H9 (cell line): ENCODE results near the gene MON1A. TPM values are rescaled to one million over a fixed set of nuclear protein-coding genes. Genes with fewer than 3 reads are reported as not detected.

Source experiments
- DNase-seq: peaks from one replicate; pipeline ENCODE4 v3.0.0-alpha.2; 2017
- H2AFZ ChIP-seq: one replicate; pipeline ENCODE4 v1.6.1; 2013; ENCODE audit warnings: mild to moderate bottlenecking, low read length, control low read depth, moderate library complexity
- H2AK5ac ChIP-seq: 2 replicates; pipeline ENCODE4 v1.6.1; 2013; ENCODE audit warnings: low read length, control low read depth, mixed read lengths; ENCODE audit not compliant: insufficient read length
- H2BK120ac ChIP-seq: one replicate; pipeline ENCODE4 v1.6.1; 2013; ENCODE audit warnings: low read depth, mild to moderate bottlenecking, low read length, control low read depth, inconsistent platforms; ENCODE audit not compliant: poor library complexity, severe bottlenecking
- H2BK12ac ChIP-seq: 2 replicates; pipeline ENCODE4 v1.6.1; 2013; ENCODE audit warnings: low read length, control low read depth, mixed read lengths, low read depth; ENCODE audit not compliant: insufficient read length
- H2BK15ac ChIP-seq: 2 replicates; pipeline ENCODE4 v1.6.1; 2013; ENCODE audit warnings: low read depth, low read length, control low read depth
- H2BK20ac ChIP-seq: one replicate; pipeline ENCODE4 v1.6.1; 2013; ENCODE audit warnings: low read depth, mild to moderate bottlenecking, low read length, control low read depth, inconsistent platforms; ENCODE audit not compliant: poor library complexity, severe bottlenecking
- H2BK5ac ChIP-seq: 2 replicates; pipeline ENCODE4 v1.6.1; 2013; ENCODE audit warnings: low read length, control low read depth, mixed read lengths; ENCODE audit not compliant: insufficient read length
- H3K14ac ChIP-seq: 2 replicates; pipeline ENCODE4 v1.6.1; 2013; ENCODE audit warnings: low read length, control low read depth; ENCODE audit not compliant: insufficient read depth
- H3K18ac ChIP-seq: 2 replicates; pipeline ENCODE4 v1.6.1; 2013; ENCODE audit warnings: low read depth, mild to moderate bottlenecking, mixed read lengths, low read length, control low read depth; ENCODE audit not compliant: insufficient read length
- H3K23ac ChIP-seq: 2 replicates; pipeline ENCODE4 v1.6.1; 2013; ENCODE audit warnings: low read length, control low read depth, mixed read lengths, low read depth; ENCODE audit not compliant: insufficient read length
- H3K23me2 ChIP-seq: 2 replicates; pipeline ENCODE4 v1.6.1; 2013; ENCODE audit warnings: low read depth, mild to moderate bottlenecking, mixed read lengths, low read length, control low read depth; ENCODE audit not compliant: insufficient read length, poor library complexity, severe bottlenecking
- H3K27ac ChIP-seq: 2 replicates; pipeline ENCODE4 v1.5.1; 2013; ENCODE audit warnings: low read length, control low read depth, mixed read lengths, low read depth; ENCODE audit not compliant: insufficient read length
- H3K27me3 ChIP-seq: 2 replicates; pipeline ENCODE4 v1.6.1; 2013; ENCODE audit warnings: low read length, control low read depth, inconsistent platforms; ENCODE audit not compliant: insufficient read depth
- H3K4ac ChIP-seq: 2 replicates; pipeline ENCODE4 v1.6.1; 2013; ENCODE audit warnings: low read depth, mild to moderate bottlenecking, control low read depth, inconsistent platforms, low read length, moderate library complexity
- H3K4me1 ChIP-seq: 2 replicates; pipeline ENCODE4 v1.6.1; 2013; ENCODE audit warnings: low read length, control low read depth, inconsistent platforms; ENCODE audit not compliant: insufficient read depth
- H3K4me2 ChIP-seq: 2 replicates; pipeline ENCODE4 v1.6.1; 2013; ENCODE audit warnings: low read length, control low read depth, mixed read lengths; ENCODE audit not compliant: insufficient read length, insufficient read depth
- H3K56ac ChIP-seq: 2 replicates; pipeline ENCODE4 v1.6.1; 2013; ENCODE audit warnings: low read depth, mild to moderate bottlenecking, mixed read lengths, low read length, control low read depth; ENCODE audit not compliant: insufficient read length
- H3K79me1 ChIP-seq: 2 replicates; pipeline ENCODE4 v1.6.1; 2013; ENCODE audit warnings: low read depth, mild to moderate bottlenecking, moderate library complexity, low read length, control low read depth, inconsistent platforms; ENCODE audit not compliant: insufficient read depth, poor library complexity, severe bottlenecking
- H3K79me2 ChIP-seq: 2 replicates; pipeline ENCODE4 v1.6.1; 2013; ENCODE audit warnings: low read length, control low read depth, inconsistent platforms; ENCODE audit not compliant: insufficient read depth
- H3K9ac ChIP-seq: 2 replicates; pipeline ENCODE4 v1.6.1; 2013; ENCODE audit warnings: low read length, control low read depth, mixed read lengths; ENCODE audit not compliant: insufficient read length; ENCODE audit errors: extremely low read depth
- H3K9me3 ChIP-seq: one replicate; pipeline ENCODE4 v1.6.1; 2013; ENCODE audit warnings: low read depth, low read length, inconsistent platforms; ENCODE audit not compliant: control insufficient read depth
- H3T11ph ChIP-seq: one replicate; pipeline ENCODE4 v1.6.1; 2013; ENCODE audit warnings: mild to moderate bottlenecking, low read length, control low read depth, inconsistent platforms
- H4K20me1 ChIP-seq: one replicate; pipeline ENCODE4 v1.6.1; 2013; ENCODE audit not compliant: control insufficient read depth, insufficient read length, insufficient read depth
- H4K5ac ChIP-seq: 2 replicates; pipeline ENCODE4 v1.6.1; 2013; ENCODE audit warnings: low read depth, mild to moderate bottlenecking, mixed read lengths, low read length, control low read depth; ENCODE audit not compliant: insufficient read length
- H4K8ac ChIP-seq: replicated peaks from 2 replicates; pipeline ENCODE4 v1.6.1; 2013; ENCODE audit warnings: low read length, control low read depth, mixed read lengths, low read depth; ENCODE audit not compliant: insufficient read length
- H4K91ac ChIP-seq: 2 replicates; pipeline ENCODE4 v1.6.1; 2013; ENCODE audit warnings: low read depth, mild to moderate bottlenecking, moderate library complexity, mixed read lengths, low read length, control low read depth; ENCODE audit not compliant: insufficient read length
- H3K27ac Mint-ChIP-seq, 3 experiments: 2 replicates in 2 of 3; 3 replicates in 1 of 3; pipeline ENCODE4 v1.8.0; 2020 to 2021; ENCODE audit warnings: mixed read lengths in 3 of 3, mild to moderate bottlenecking in 1 of 3, moderate library complexity in 1 of 3
- H3K27me3 Mint-ChIP-seq: 2 replicates; pipeline ENCODE4 v1.8.0; 2021; ENCODE audit warnings: low read depth, mild to moderate bottlenecking, moderate library complexity, mixed read lengths
- H3K36me3 Mint-ChIP-seq, 3 experiments: 2 replicates in 2 of 3; 3 replicates in 1 of 3; pipeline ENCODE4 v1.8.0; 2020 to 2021; ENCODE audit warnings: low read depth in 3 of 3, mixed read lengths in 3 of 3; ENCODE audit not compliant: insufficient read depth in 1 of 3
- H3K4me1 Mint-ChIP-seq, 2 experiments: 2 replicates each; pipeline ENCODE4 v1.8.0; 2020; ENCODE audit warnings: mixed read lengths in 2 of 2
- H3K4me3 Mint-ChIP-seq, 2 experiments: 2 replicates in 1 of 2; 3 replicates in 1 of 2; pipeline ENCODE4 v1.8.0; 2020 to 2021; ENCODE audit warnings: mild to moderate bottlenecking in 2 of 2, mixed read lengths in 2 of 2, moderate library complexity in 1 of 2
- H3K9me3 Mint-ChIP-seq, 2 experiments: 2 replicates in 1 of 2; 3 replicates in 1 of 2; pipeline ENCODE4 v1.8.0; 2020; ENCODE audit warnings: mild to moderate bottlenecking in 2 of 2, mixed read lengths in 2 of 2, moderate library complexity in 1 of 2
- CTCF ChIP-seq: fragments of 200-600 bp; sonication (generic); conservative IDR thresholded peaks from 3 replicates; pipeline ENCODE4 v1.8.0; 2021; ENCODE audit warnings: antibody characterized with exemption, mild to moderate bottlenecking
- total RNA-seq: library from RNA; stranded (reverse); gene quantifications from 2 replicates; pipeline ENCODE4 v1.2.1, GENCODE V29; 2021

MON1A gene
- total RNA-seq, 1 experiment from 2014 or later, result 10.0 TPM

DNA sequence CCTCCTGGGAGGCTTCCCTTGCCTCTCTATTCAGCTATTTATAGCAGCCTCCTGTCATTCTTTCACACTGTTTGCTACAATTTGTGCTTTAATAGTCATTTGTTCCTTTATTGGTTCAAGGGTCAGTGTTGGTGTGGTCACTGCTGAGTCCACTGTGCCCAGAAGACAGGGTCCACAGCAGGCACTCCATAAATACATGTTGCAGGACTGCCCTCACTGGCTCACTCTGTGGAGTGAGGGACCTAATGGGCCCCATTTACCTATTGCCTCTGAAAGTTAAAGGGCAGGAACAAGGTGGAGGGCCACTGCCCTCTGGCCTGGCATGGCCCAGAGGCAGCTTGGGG lies 42.7 kb downstream of the MON1A start:
- no peak overlapping the region for H3K4ac ChIP-seq
- H3K4me1 Mint-ChIP-seq, result peaks cover 7 to 24% of the 10 kb centered on the region in 2 experiments
- H4K8ac ChIP-seq, result no peak overlapping the region
- no peak overlapping the region for H3K14ac ChIP-seq
- H3K79me1 ChIP-seq, result no peaks in the 10 kb centered on the region
- H4K91ac ChIP-seq, result no peak overlapping the region
- H2BK12ac ChIP-seq, result no peak overlapping the region
- no peaks in the 10 kb centered on the region for H4K20me1 ChIP-seq
- TF ChIP-seq CTCF, result no peak
- no peak overlapping the region for H3K4me3 Mint-ChIP-seq
- H3K18ac ChIP-seq, result no peak overlapping the region
- H3K23me2 ChIP-seq, result no peaks in the 10 kb centered on the region
- no peak overlapping the region for H3K27ac ChIP-seq
- no peak for DNase-seq
- H3K9me3 Mint-ChIP-seq, result no peaks in the 10 kb centered on the region
- H2BK5ac ChIP-seq, result no peak overlapping the region
- peaks cover 5% of the 10 kb centered on the region for H3K27me3 Mint-ChIP-seq
- peaks cover 2% of the 10 kb centered on the region; the same call in 1 of the 2 replicates for H3K4me1 ChIP-seq
- no peak overlapping the region for H3T11ph ChIP-seq
- no peaks in the 10 kb centered on the region for H3K9me3 ChIP-seq
- no peaks in the 10 kb centered on the region for H3K79me2 ChIP-seq
- H3K27me3 ChIP-seq, result no peaks in the 10 kb centered on the region
- H3K56ac ChIP-seq, result no peak overlapping the region
- no peak overlapping the region for H3K27ac Mint-ChIP-seq
- no peak overlapping the region for H2BK120ac ChIP-seq
- H3K23ac ChIP-seq, result no peak overlapping the region
- H3K4me2 ChIP-seq, result no peak overlapping the region
- no peak overlapping the region for H3K9ac ChIP-seq
- H4K5ac ChIP-seq, result no peak overlapping the region
- no peak overlapping the region for H2BK15ac ChIP-seq
- H3K36me3 Mint-ChIP-seq, result no peaks in the 10 kb centered on the region; a peak in 2 of 7 replicates
- no peak overlapping the region for H2BK20ac ChIP-seq
- no peak overlapping the region for H2AK5ac ChIP-seq
- H2AFZ ChIP-seq, result no peak overlapping the region
